Activated naive CD8-positive, alpha-beta T cell (primary cell): ENCODE data around the gene PFN1.

Source experiments
- H3K27ac Mint-ChIP-seq: one replicate; pipeline ENCODE4 v1.8.0; 2021; ENCODE audit warnings: mixed read lengths
- H3K27me3 Mint-ChIP-seq: one replicate; pipeline ENCODE4 v1.8.0; 2021; ENCODE audit warnings: mixed read lengths
- H3K36me3 Mint-ChIP-seq: one replicate; pipeline ENCODE4 v1.8.0; 2021; ENCODE audit warnings: mixed read lengths
- H3K4me1 Mint-ChIP-seq: one replicate; pipeline ENCODE4 v1.8.0; 2021; ENCODE audit warnings: low read depth, mixed read lengths
- H3K4me3 Mint-ChIP-seq: one replicate; pipeline ENCODE4 v1.8.0; 2021; ENCODE audit warnings: mild to moderate bottlenecking, mixed read lengths
- H3K9me3 Mint-ChIP-seq: one replicate; pipeline ENCODE4 v1.8.0; 2021; ENCODE audit warnings: low read depth, mixed read lengths

The PFN1 gene

GRCh38 chr17:4955091-4955490 is 6.8 kb upstream of the PFN1 start:
- Mint-ChIP-seq H3K4me3 (no peak overlapping the region), H3K27me3 (no peaks in the 10 kb centered on the region), H3K27ac (no peak overlapping the region), H3K36me3 (no peaks in the 10 kb centered on the region), H3K4me1 (peaks cover 14% of the 10 kb centered on the region), H3K9me3 (no peaks in the 10 kb centered on the region)

GRCh38 chr17:4953451-4953961 is 5.2 kb upstream of the PFN1 start:
- no peaks in the 10 kb centered on the region for H3K9me3 Mint-ChIP-seq
- H3K4me3 Mint-ChIP-seq = no peak overlapping the region
- H3K27me3 Mint-ChIP-seq = no peaks in the 10 kb centered on the region
- peaks cover 15% of the 10 kb centered on the region for H3K4me1 Mint-ChIP-seq
- H3K27ac Mint-ChIP-seq = no peak overlapping the region
- no peaks in the 10 kb centered on the region for H3K36me3 Mint-ChIP-seq

- H3K27ac Mint-ChIP-seq = peak overlapping the region; percentile 97
- H3K27me3 Mint-ChIP-seq = no peaks in the 10 kb centered on the region
- peaks cover 5% of the 10 kb centered on the region for H3K36me3 Mint-ChIP-seq
- peaks cover 14% of the 10 kb centered on the region for H3K4me1 Mint-ChIP-seq
- H3K4me3 Mint-ChIP-seq = peak overlapping the region; percentile 88
- no peaks in the 10 kb centered on the region for H3K9me3 Mint-ChIP-seq
Measured at GRCh38 chr17:4951486-4951885, 3.2 kb upstream of the PFN1 start.

GRCh38 chr17:4950746-4951204 is 2.4 kb upstream of the PFN1 start, which contains the start of gene ENO3:
Gene ENO3, plus strand, starts transcription at chr17:4951119. Its CDS starts 711 bp downstream, at chr17:4951830.
- H3K4me1 Mint-ChIP-seq = peaks cover 11% of the 10 kb centered on the region
- H3K9me3 Mint-ChIP-seq = no peaks in the 10 kb centered on the region
- peak within 1 kb of the TSS; percentile 97 for H3K27ac Mint-ChIP-seq
- peaks cover 8% of the 10 kb centered on the region for H3K36me3 Mint-ChIP-seq
- no peaks in the 10 kb centered on the region for H3K27me3 Mint-ChIP-seq
- peak within 1 kb of the TSS; percentile 88 for H3K4me3 Mint-ChIP-seq

GRCh38 chr17:4950075-4950745 is 1.9 kb upstream of the PFN1 start:
- H3K36me3 Mint-ChIP-seq = peaks cover 13% of the 10 kb centered on the region
- peak overlapping the region; percentile 88 for H3K4me3 Mint-ChIP-seq
- peak overlapping the region; percentile 97 for H3K27ac Mint-ChIP-seq
- H3K4me1 Mint-ChIP-seq = peaks cover 16% of the 10 kb centered on the region
- no peaks in the 10 kb centered on the region for H3K9me3 Mint-ChIP-seq
- no peaks in the 10 kb centered on the region for H3K27me3 Mint-ChIP-seq

GRCh38 chr17:4949321-4950074 is 1.2 kb upstream of the PFN1 start:
- Mint-ChIP-seq H3K4me1 (peaks cover 24% of the 10 kb centered on the region), H3K9me3 (no peaks in the 10 kb centered on the region), H3K27ac (peak overlapping the region; percentile 88), H3K4me3 (peak overlapping the region; percentile 97), H3K36me3 (peaks cover 15% of the 10 kb centered on the region), H3K27me3 (no peaks in the 10 kb centered on the region)

GRCh38 chr17:4948931-4949320 is 596 bp upstream of the PFN1 start:
- peaks cover 15% of the 10 kb centered on the region for H3K36me3 Mint-ChIP-seq
- H3K27me3 Mint-ChIP-seq = no peaks in the 10 kb centered on the region
- H3K27ac Mint-ChIP-seq = peak overlapping the region; percentile 100
- H3K4me3 Mint-ChIP-seq = peak overlapping the region; percentile 97
- peaks cover 29% of the 10 kb centered on the region for H3K4me1 Mint-ChIP-seq
- H3K9me3 Mint-ChIP-seq = no peaks in the 10 kb centered on the region

GRCh38 chr17:4947411-4948165 is 742 bp downstream of the PFN1 start:
- Mint-ChIP-seq H3K27me3 (no peaks in the 10 kb centered on the region), H3K36me3 (peaks cover 18% of the 10 kb centered on the region), H3K4me3 (peak overlapping the region; percentile 97), H3K27ac (peak overlapping the region; percentile 96), H3K4me1 (peaks cover 41% of the 10 kb centered on the region), H3K9me3 (no peaks in the 10 kb centered on the region)

GRCh38 chr17:4947010-4947410 is 1.3 kb downstream of the PFN1 start:
- peaks cover 18% of the 10 kb centered on the region for H3K36me3 Mint-ChIP-seq
- H3K27ac Mint-ChIP-seq = peak overlapping the region; percentile 89
- H3K4me1 Mint-ChIP-seq = peaks cover 47% of the 10 kb centered on the region

GRCh38 chr17:4946312-4946976 is 1.9 kb downstream of the PFN1 start:
- Mint-ChIP-seq H3K36me3 (peaks cover 22% of the 10 kb centered on the region), H3K4me1 (peaks cover 52% of the 10 kb centered on the region)

More at GRCh38 chr17:4947010-4947410, 1.3 kb downstream of the PFN1 start:
- no peaks in the 10 kb centered on the region for H3K9me3 Mint-ChIP-seq
- no peaks in the 10 kb centered on the region for H3K27me3 Mint-ChIP-seq
- H3K4me3 Mint-ChIP-seq = peak overlapping the region; percentile 97

GRCh38 chr17:4945944-4946280 is 2.4 kb downstream of the PFN1 start:
- H3K36me3 Mint-ChIP-seq = peaks cover 22% of the 10 kb centered on the region

More at GRCh38 chr17:4946312-4946976, 1.9 kb downstream of the PFN1 start:
- peak overlapping the region; percentile 97 for H3K4me3 Mint-ChIP-seq
- no peaks in the 10 kb centered on the region for H3K9me3 Mint-ChIP-seq
- peak overlapping the region; percentile 89 for H3K27ac Mint-ChIP-seq
- no peaks in the 10 kb centered on the region for H3K27me3 Mint-ChIP-seq

GRCh38 chr17:4945176-4945943 is 3.0 kb downstream of the PFN1 start:
- Mint-ChIP-seq H3K36me3 (peaks cover 22% of the 10 kb centered on the region), H3K9me3 (no peaks in the 10 kb centered on the region), H3K27me3 (no peaks in the 10 kb centered on the region), H3K27ac (peak overlapping the region; percentile 99), H3K4me3 (peak overlapping the region; percentile 97), H3K4me1 (peaks cover 50% of the 10 kb centered on the region)

More at GRCh38 chr17:4945944-4946280, 2.4 kb downstream of the PFN1 start:
- no peaks in the 10 kb centered on the region for H3K9me3 Mint-ChIP-seq
- peak overlapping the region; percentile 97 for H3K4me3 Mint-ChIP-seq
- H3K27ac Mint-ChIP-seq = peak overlapping the region; percentile 99
- no peaks in the 10 kb centered on the region for H3K27me3 Mint-ChIP-seq
- H3K4me1 Mint-ChIP-seq = peaks cover 53% of the 10 kb centered on the region

- Mint-ChIP-seq H3K4me3 (peak overlapping the region; percentile 97), H3K36me3 (peaks cover 22% of the 10 kb centered on the region), H3K27me3 (no peaks in the 10 kb centered on the region), H3K4me1 (peaks cover 50% of the 10 kb centered on the region), H3K9me3 (no peaks in the 10 kb centered on the region), H3K27ac (peak overlapping the region; percentile 99)
Measured at GRCh38 chr17:4944554-4945175, 3.7 kb downstream of the PFN1 start.
